Adipose tissue (tissue), 3 donors: ENCODE results near the gene SNUPN. TPM values are rescaled to one million over a fixed set of nuclear protein-coding genes. Genes with fewer than 3 reads are reported as not detected.
A peak's percentile ranks its signal among the peaks of the same experiment; 100 is the strongest.
"Not testable (repeated sequence)": the region's sequence is repeated elsewhere in the genome, so short reads cannot be mapped to it uniquely, and the experiment has no call there.

ENCODE experiments used
- H3K27ac ChIP-seq: one replicate; pipeline ENCODE4 v1.5.1; 2013; ENCODE audit warnings: low read depth, low read length
- whole genome bisulfite sequencing, 3 donors: extraction: QIAGEN DNeasy Blood & Tissue Kit; methylation state at CpG; one replicate each; pipeline ENCODE4 v1.1.7; 2013; 5-methylcytosine and 5-hydroxymethylcytosine counted together
- polyA plus RNA-seq, 3 donors: library from polyadenylated mRNA; stranded (reverse); fragments of 200-250 nt; gene quantifications; one replicate each; pipeline ENCODE4 v1.2.3, GENCODE V29; 2013
- donor health status: healthy with polysubstance abuse.
- donor health status: Bipolar disorder and iron deficiency.
- donor health status: healthy.

SNUPN gene
- polyA plus RNA-seq, 3 donors: 10.0 to 35.7 (median 21.2) TPM

- H3K27ac ChIP-seq: no peak overlapping the region
Observed at GRCh38 chr15:75596703-75597345, 28.7 kb downstream of the SNUPN start.

DNA sequence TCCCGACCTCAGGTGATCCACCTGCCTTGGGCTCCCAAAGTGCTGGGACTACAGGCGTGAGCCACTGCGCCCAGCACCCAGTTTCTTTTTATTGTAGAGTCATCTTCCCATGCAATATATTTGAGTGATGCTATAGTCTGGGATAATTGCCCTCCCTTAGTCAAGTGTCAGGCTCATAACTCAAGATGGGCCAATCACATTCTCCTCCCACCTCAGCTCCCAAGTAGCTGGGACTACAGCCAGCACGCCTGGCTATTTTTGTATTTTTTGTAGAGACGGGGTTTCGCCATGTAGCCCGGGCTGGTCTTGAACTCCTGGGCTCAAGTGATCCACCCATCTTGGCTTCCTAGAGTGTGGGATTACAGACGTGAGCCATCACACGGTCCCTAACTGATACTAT lies 31.2 kb downstream of the SNUPN start:
- no peak overlapping the region for H3K27ac ChIP-seq
- WGBS, 3 donors: 85 to 91% (median 89%) methylated on average over 9 of the region's 9 CpGs

More at GRCh38 chr15:75596703-75597345, 28.7 kb downstream of the SNUPN start:
- WGBS, 3 donors: 86 to 91% (median 89%) methylated on average over 3 of the region's 3 CpGs

- H3K27ac ChIP-seq: no peak overlapping the region
- WGBS, 3 donors: 71 to 94% (median 94%) methylated on average over 4 of the region's 4 CpGs
Observed at GRCh38 chr15:75591655-75592364, 33.7 kb downstream of the SNUPN start.

DNA sequence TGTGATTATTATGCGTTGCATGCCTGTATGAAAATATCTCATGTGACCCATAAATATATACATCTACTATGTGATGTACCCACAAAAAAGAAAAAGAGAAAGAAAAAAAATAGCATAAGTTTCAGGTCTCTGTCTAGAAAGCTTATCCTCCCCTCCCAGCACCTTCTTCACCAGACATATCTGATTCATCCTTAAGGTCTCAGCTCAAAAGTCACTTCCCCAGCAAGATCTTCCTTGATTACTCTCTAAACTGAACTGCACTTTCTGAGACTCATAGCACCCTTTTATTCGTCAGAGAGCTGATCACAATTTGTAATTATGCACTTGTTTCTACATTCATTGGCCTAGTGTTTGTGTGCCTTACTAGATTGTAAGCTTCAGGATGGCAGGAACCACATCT lies 35.3 kb downstream of the SNUPN start:
- 92 to 95% (median 92%) methylated on average over 2 of the region's 2 CpGs for WGBS, 3 donors
- H3K27ac ChIP-seq: no peak overlapping the region

DNA sequence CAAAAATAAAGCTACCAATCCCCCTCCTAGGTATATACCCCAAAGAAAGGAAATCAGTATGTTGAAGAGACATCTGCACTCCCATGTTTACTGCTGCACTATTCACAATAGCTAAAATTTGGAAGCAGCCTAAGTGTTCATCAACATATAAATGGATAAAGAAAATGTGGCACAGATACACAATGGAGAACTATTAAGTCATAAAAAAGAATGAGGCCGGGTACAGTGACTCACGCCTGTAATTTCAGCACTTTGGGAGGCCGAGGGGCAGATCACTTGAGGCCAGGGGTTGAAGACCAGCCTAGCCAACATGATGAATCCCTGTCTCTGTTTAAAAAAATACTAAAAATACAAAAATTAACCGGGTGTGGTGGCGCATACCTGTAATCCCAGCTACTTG lies 36.5 kb downstream of the SNUPN start:
- 96 to 99% (median 99%) methylated on average over 5 of the region's 5 CpGs for WGBS, 3 donors
- no peak overlapping the region for H3K27ac ChIP-seq

GRCh38 chr15:75586422-75586821 lies 39.1 kb downstream of the SNUPN start:
- not testable (repeated sequence) for H3K27ac ChIP-seq
- WGBS, 3 donors: 95 to 100% (median 99%) methylated on average over 5 of the region's 5 CpGs

DNA sequence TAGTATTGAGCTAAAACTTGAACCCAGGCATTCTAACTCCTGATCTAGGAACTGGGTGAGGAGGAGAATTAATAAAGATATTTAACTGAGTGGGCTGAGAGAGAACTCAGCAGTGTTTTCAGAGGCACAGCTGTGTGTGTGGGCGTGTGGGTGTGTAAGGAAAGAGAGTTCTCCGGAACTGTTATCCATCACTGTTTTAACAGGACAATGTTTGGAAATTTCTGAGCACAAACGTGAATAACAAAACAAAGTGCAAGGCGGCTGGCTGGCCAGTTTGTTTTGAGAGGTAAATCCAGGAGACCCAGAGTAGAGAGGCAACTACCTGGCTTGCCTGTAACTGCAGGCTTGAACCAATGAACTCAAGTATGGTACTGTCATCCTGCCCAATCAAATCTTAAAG lies 41.4 kb downstream of the SNUPN start:
- WGBS, 3 donors: 47 to 60% (median 56%) methylated on average over 4 of the region's 4 CpGs
- no peak overlapping the region for H3K27ac ChIP-seq

DNA sequence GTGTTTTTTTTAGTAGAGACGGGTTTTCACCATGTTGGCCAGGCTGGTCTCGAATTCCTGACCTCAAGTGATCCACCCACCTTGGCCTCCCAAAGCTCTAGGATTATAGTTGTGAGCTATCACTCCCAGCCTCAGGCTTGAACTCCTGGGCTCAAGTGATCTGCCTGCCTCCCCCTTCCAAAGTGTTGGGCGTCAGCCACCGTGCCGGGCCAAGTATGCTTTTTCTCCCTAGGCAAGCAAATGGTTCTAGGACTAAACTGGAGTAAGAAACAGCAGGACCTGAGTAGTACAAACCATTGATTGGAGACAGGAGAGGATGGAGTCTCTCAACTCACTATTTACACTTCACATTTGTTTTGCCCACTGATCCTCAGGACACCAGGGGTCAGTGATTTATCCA lies 41.8 kb downstream of the SNUPN start:
- 65 to 83% (median 70%) methylated on average over 5 of the region's 5 CpGs for WGBS, 3 donors
- H3K27ac ChIP-seq: no peak overlapping the region

DNA sequence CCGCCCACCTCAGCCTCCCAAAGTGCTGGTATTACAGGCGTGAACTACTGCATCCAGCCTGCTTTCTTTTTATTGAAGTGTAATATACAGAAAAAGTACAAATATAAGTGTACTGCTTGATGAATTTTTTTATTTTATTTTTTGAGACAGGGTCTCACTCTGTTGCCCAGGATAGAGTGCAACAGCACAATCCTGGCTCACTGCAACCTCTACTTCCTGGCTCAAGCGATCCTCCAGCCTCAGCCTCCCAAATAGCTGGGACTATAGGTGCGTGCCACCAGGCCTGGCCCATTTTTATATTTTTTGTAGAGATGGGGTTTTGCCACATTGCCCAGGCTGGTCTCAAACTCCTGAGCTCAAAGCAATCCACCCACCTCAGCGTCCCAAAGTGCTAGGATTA lies 42.6 kb downstream of the SNUPN start:
- 95 to 96% (median 96%) methylated on average over 5 of the region's 5 CpGs for WGBS, 3 donors
- H3K27ac ChIP-seq: not testable (repeated sequence)

- peak within 1 kb of the TSS; percentile 17 for H3K27ac ChIP-seq
- WGBS, 3 donors: 1 to 2% (median 1%) methylated on average over 60 to 77 of the region's 78 CpGs
Observed at GRCh38 chr15:75578948-75579920, 46.3 kb downstream of the SNUPN start, which contains the start of gene PTPN9. Gene PTPN9 (minus strand): TSS chr15:75579315. CDS start chr15:75578776, 539 bp downstream.

DNA sequence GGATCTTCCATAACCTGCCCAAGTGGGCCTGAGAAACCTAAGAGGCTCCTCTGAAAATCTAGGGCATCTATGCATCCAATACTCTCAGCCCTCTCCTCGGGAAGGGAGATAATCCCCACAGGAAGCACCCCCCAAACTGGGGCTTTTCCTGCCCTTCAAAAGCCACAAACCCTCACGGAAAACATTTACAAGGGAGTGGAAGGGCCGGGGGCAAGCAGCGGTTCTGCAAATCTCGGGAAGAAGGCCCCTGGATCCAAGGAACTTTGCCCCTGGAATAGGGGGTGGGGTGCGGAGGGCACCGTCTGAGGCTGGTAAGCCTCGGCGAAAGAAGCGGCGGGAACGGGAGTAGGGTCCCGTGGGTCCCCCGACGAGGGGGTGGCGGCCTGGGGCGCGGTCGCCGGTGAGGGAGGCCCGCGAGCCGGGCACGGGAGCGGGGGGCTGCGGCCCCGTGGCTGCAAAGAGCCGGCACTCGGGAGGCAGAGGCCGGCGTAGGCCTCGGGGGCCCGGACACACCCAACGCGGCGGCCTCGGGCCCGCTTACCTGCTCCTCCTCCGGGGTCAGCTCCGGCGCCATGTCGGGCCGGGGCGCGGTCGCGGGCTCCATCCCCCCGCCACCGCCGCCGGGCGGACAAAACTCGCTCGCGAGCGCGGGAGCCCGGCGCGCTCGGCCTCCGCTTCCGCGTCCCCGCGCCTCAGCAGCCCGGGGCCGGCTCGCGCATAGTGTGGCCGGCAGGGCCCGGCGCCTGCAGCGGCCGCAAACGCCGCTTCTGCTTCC lies 47.2 kb downstream of the SNUPN start:
- 0% methylated on average over 38 to 71 of the region's 77 CpGs for WGBS, 3 donors

GRCh38 chr15:75577401-75578172 lies 47.9 kb downstream of the SNUPN start:
- 6 to 25% (median 6%) methylated on average over 13 of the region's 13 CpGs for WGBS, 3 donors

More for the DNA sequence above, 47.2 kb downstream of the SNUPN start:
- H3K27ac ChIP-seq: no peak overlapping the region

DNA sequence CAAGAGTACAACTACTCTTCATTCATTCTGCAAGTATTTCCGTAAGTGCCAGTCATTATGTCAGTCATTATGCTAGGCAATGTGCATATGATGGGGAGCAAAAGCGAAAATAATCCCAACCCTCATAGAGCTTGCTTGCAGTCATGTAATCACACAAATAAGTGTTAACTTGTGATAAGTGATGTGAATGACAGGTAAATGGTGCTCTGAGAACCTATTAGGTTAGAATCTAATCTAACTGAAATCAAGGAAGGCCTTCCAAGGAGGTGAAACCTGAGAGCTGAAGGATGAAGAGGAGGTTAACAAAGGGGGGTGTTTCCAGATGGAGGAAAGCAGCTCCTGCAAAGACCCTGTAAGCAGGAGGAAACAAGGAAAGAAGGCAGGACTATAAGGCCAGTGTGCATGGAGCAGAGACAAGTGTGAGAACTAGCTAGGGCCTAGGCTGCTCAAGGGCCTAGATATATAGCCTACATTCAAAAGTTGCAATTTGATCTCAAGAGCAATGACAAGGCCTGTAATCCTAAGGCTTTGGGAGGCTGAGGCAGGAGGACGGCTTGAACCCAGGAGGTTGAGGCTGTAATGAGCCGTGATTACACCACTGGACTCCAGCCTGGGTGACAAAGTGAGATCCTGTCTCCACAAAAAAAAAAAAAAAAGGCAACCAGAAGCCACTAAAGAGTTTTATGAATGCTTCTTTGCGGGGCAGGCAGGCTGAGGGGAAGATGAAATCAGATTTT lies 51.7 kb downstream of the SNUPN start:
- 97 to 99% (median 98%) methylated on average over 5 of the region's 5 CpGs for WGBS, 3 donors

More at GRCh38 chr15:75577401-75578172, 47.9 kb downstream of the SNUPN start:
- H3K27ac ChIP-seq: no peak overlapping the region

DNA sequence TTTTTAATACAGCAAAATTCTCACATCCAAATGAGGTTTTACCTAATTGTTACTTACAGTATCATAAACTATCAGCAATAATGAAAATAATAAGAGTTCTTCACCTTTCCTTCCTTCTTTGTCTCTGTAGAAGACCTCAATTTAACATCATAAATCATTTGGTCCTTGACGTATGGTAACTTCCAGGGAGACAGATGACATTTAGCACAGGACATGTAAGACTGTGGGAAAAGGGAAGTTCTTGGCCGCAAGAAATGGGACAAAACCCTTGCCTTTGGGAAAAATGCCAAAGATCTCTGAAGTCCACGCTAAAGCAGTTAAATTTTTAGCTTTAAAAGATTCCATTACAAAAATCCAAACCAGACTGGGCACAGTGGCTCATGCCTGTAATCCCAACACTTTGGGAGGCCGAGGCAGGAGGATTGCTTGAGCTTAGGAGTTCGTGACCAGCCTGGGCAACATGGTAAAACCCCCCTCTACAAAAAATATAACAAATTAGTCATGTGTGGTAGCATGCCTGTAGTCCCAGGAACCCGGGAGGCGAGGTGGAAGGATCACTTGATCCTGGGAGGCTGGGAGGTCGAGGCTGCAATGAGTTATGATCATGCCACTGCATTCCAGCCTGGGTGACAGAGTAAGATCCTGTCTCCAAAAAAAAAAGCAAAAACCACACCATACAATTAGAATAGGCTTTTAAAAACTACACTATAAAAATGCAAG lies 55.2 kb downstream of the SNUPN start:
- no peak overlapping the region for H3K27ac ChIP-seq
- 55 to 79% (median 55%) methylated on average over 8 of the region's 8 CpGs for whole genome bisulfite sequencing, 3 donors

More for the DNA sequence above, 51.7 kb downstream of the SNUPN start:
- H3K27ac ChIP-seq: no peak overlapping the region

DNA sequence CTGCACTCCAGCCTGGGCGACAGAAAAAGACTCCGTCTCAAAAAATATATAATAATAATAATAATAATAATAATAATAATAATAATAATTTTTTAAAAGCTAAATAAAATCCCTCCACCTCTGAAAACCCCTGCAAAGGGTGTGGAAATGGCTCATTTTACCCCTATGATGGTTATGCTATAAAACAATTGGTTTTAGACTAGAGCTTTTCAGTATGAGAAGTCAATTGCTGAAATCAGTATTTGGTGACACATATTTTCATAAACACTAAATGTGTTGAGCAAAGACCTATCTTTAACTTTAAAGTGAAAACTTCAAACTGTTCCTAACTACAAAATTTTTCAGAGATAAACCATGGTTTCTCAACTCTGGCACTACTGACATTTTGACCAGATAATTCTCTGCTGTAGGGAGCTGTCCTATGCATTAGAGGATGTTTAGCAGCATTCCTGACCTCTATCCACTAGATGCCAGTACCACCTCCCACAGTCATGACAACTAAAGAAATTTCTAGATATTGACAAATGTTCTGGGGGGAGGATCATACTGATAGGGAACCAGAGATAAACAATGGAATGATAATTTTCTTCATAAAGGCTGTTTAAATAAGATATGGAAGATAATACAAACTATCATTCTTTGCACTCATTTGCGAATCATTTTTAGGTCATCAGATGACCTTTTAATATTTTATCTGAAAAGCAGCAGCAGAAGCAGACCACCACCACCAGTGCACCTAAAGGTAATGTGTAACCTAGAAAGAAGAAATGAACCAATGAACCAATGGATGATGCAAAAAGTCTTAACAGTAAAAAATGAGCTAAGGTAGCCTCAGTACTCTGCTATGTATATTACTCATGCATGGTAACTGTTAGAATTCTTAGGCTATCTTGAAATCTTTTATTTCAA lies 60.2 kb downstream of the SNUPN start:
- no peak overlapping the region for H3K27ac ChIP-seq
- WGBS, 3 donors: 83 to 96% (median 94%) methylated on average over 3 of the region's 3 CpGs
